Measurements from ENCODE around the gene PDE4B. TPM values are rescaled to one million over a fixed set of nuclear protein-coding genes. Genes with fewer than 3 reads are reported as not detected.

The PDE4B gene
- total RNA-seq, 1 donor from 2014 or later, result 54.6 TPM

- DNase-seq (ENCODE audit: extremely low read depth, low read depth, low spot score), result no peak
These were observed 376.4 kb downstream of the PDE4B start for GRCh38 chr1:66168948-66169671.

GRCh38 chr1:66172272-66172671, 379.6 kb downstream of the PDE4B start:
- DNase-seq (ENCODE audit: extremely low read depth, low read depth, low spot score), result no peak

GRCh38 chr1:66175098-66175497, 382.4 kb downstream of the PDE4B start:
- no peak for DNase-seq (ENCODE audit: extremely low read depth, low read depth, low spot score)

GRCh38 chr1:66175581-66175980, 382.9 kb downstream of the PDE4B start:
- no peak for DNase-seq (ENCODE audit: extremely low read depth, low read depth, low spot score)

GRCh38 chr1:66176012-66176715, 383.5 kb downstream of the PDE4B start:
- DNase-seq (ENCODE audit: extremely low read depth, low read depth, low spot score), result no peak

- DNase-seq (ENCODE audit: extremely low read depth, low read depth, low spot score), result no peak
These were observed 384.1 kb downstream of the PDE4B start for GRCh38 chr1:66176832-66177231.

- no peak for DNase-seq (ENCODE audit: extremely low read depth, low read depth, low spot score)
These were observed 384.8 kb downstream of the PDE4B start for GRCh38 chr1:66177510-66177909.

- DNase-seq (ENCODE audit: extremely low read depth, low read depth, low spot score), result no peak
These were observed 389.3 kb downstream of the PDE4B start for GRCh38 chr1:66182026-66182425.

- DNase-seq (ENCODE audit: extremely low read depth, low read depth, low spot score), result no peak
These were observed 390.0 kb downstream of the PDE4B start for GRCh38 chr1:66182551-66183178.

GRCh38 chr1:66183400-66183799, 390.7 kb downstream of the PDE4B start:
- DNase-seq (ENCODE audit: extremely low read depth, low read depth, low spot score), result no peak

GRCh38 chr1:66197120-66197519, 404.4 kb downstream of the PDE4B start:
- no peak for DNase-seq (ENCODE audit: extremely low read depth, low read depth, low spot score)

GRCh38 chr1:66197785-66198184, 405.1 kb downstream of the PDE4B start:
- DNase-seq (ENCODE audit: extremely low read depth, low read depth, low spot score), result no peak

- no peak for DNase-seq (ENCODE audit: extremely low read depth, low read depth, low spot score)
These were observed 414.0 kb downstream of the PDE4B start for GRCh38 chr1:66206563-66207144.

GRCh38 chr1:66207484-66207883, 414.8 kb downstream of the PDE4B start:
- DNase-seq (ENCODE audit: extremely low read depth, low read depth, low spot score), result no peak

- no peak for DNase-seq (ENCODE audit: extremely low read depth, low read depth, low spot score)
These were observed 415.9 kb downstream of the PDE4B start for GRCh38 chr1:66208632-66209031.

- no peak for DNase-seq (ENCODE audit: extremely low read depth, low read depth, low spot score)
These were observed 418.0 kb downstream of the PDE4B start for GRCh38 chr1:66210635-66211244.

- no peak for DNase-seq (ENCODE audit: extremely low read depth, low read depth, low spot score)
These were observed 418.8 kb downstream of the PDE4B start for GRCh38 chr1:66211521-66211920.

- DNase-seq (ENCODE audit: extremely low read depth, low read depth, low spot score), result no peak
These were observed 420.8 kb downstream of the PDE4B start for GRCh38 chr1:66213491-66213890.

- DNase-seq (ENCODE audit: extremely low read depth, low read depth, low spot score), result no peak
These were observed 422.2 kb downstream of the PDE4B start for GRCh38 chr1:66214901-66215300.

- DNase-seq (ENCODE audit: extremely low read depth, low read depth, low spot score), result no peak
These were observed 424.3 kb downstream of the PDE4B start for GRCh38 chr1:66217021-66217420.

GRCh38 chr1:66217561-66217960, 424.9 kb downstream of the PDE4B start:
- DNase-seq (ENCODE audit: extremely low read depth, low read depth, low spot score), result no peak
